ENCODE data around the gene VRK3.
A peak's percentile ranks its signal among the peaks of the same experiment; 100 is the strongest.
"Not testable (repeated sequence)": the region's sequence is repeated elsewhere in the genome, so short reads cannot be mapped to it uniquely, and the experiment has no call there.

Gene VRK3

GRCh38 chr19:49953416-49953815 is 71.8 kb downstream of the VRK3 start:
- DNase-seq = no peak

- no peak for DNase-seq
Observed at GRCh38 chr19:49952906-49953305, 72.3 kb downstream of the VRK3 start.

- DNase-seq = no peak
Observed at GRCh38 chr19:49952479-49952836, 72.7 kb downstream of the VRK3 start.

GRCh38 chr19:49951806-49952478 is 73.2 kb downstream of the VRK3 start:
- no peak for DNase-seq

GRCh38 chr19:49950956-49951526 is 74.1 kb downstream of the VRK3 start:
- no peak for DNase-seq

GRCh38 chr19:49950590-49950948 is 74.6 kb downstream of the VRK3 start:
- DNase-seq = no peak

- no peak for DNase-seq
Observed at GRCh38 chr19:49949742-49950589, 75.2 kb downstream of the VRK3 start.

GRCh38 chr19:49946415-49946814 is 78.8 kb downstream of the VRK3 start:
- no peak for DNase-seq

GRCh38 chr19:49944567-49944966 is 80.6 kb downstream of the VRK3 start:
- not testable (repeated sequence) for DNase-seq

- DNase-seq = no peak
Observed at GRCh38 chr19:49940482-49940791, 84.7 kb downstream of the VRK3 start.

GRCh38 chr19:49939721-49940481 is 85.3 kb downstream of the VRK3 start:
- DNase-seq = no peak

GRCh38 chr19:49938662-49939061 is 86.5 kb downstream of the VRK3 start:
- DNase-seq = no peak

- peak; percentile 6 for DNase-seq
Observed at GRCh38 chr19:49937750-49938381, 87.3 kb downstream of the VRK3 start.

GRCh38 chr19:49936549-49936948 is 88.6 kb downstream of the VRK3 start:
- DNase-seq = no peak

GRCh38 chr19:49933643-49934042 is 91.5 kb downstream of the VRK3 start:
- DNase-seq = no peak

- no peak for DNase-seq
Observed at GRCh38 chr19:49932731-49933131, 92.4 kb downstream of the VRK3 start.

- no peak for DNase-seq
Observed at GRCh38 chr19:49932041-49932451, 93.1 kb downstream of the VRK3 start.

GRCh38 chr19:49931293-49932040 is 93.7 kb downstream of the VRK3 start:
- no peak for DNase-seq

- no peak for DNase-seq
Observed at GRCh38 chr19:49930483-49931011, 94.6 kb downstream of the VRK3 start.

GRCh38 chr19:49929611-49930482 is 95.3 kb downstream of the VRK3 start:
- DNase-seq = peak; percentile 86

- DNase-seq = peak; percentile 63
Observed at GRCh38 chr19:49929121-49929610, 96.0 kb downstream of the VRK3 start, which contains the start of the genes ATF5 and NUP62. Gene ATF5 (plus strand): TSS chr19:49929205. CDS start chr19:49930851, 1,646 bp downstream. Gene NUP62 (minus strand): TSS chr19:49929504. CDS start chr19:49909807, 19,697 bp downstream.

All from NCI-H1417 treated with DMSO at 0.1 percent for 48 hours (cell line).